MM.1S (cell line): ENCODE measurements around the gene KHDC4.
A peak's percentile ranks its signal among the peaks of the same experiment; 100 is the strongest.

Experiments
- CTCF ChIP-seq: fragments of 300-600 bp; sonication (generic); IDR thresholded peaks from 2 replicates; pipeline ENCODE4 v1.5.1; 2016; ENCODE audit warnings: antibody characterized with exemption, low read length, mixed read lengths
- EZH2 ChIP-seq: fragments of 300-600 bp; sonication (generic); optimal IDR thresholded peaks from 2 replicates; pipeline ENCODE3; 2017; ENCODE audit warnings: low read depth, mild to moderate bottlenecking, antibody characterized with exemption, low read length, mixed read lengths
- EZH2phosphoT487 ChIP-seq: fragments of 300-600 bp; sonication (generic); IDR thresholded peaks from 2 replicates; pipeline ENCODE4 v1.6.1; 2018; ENCODE audit warnings: antibody characterized with exemption, low read length

GRCh38 chr1:155978325-155978972, 44.2 kb upstream of the KHDC4 start, which contains the start of gene ARHGEF2:
- TF ChIP-seq CTCF (peak; percentile 36), EZH2phosphoT487 (no peak), EZH2 (no peak)
